HEK293 (cell line): ENCODE data around the gene SLC22A4.

Source experiments
- CTCF ChIA-PET: fragments of 350-600 bp; formaldehyde crosslinking; extraction: SDS; loops from one replicate; lab custom pipeline; 2021; ENCODE audit warnings: antibody characterized with exemption; lab: Yijun Ruan, JAX
- POLR2A ChIA-PET: fragments of 300-600 bp; formaldehyde crosslinking; extraction: SDS; loops from one replicate; lab custom pipeline; 2020; ENCODE audit warnings: antibody characterized with exemption, inconsistent platforms; lab: Yijun Ruan, JAX
- H3K27ac ChIP-seq: fragments of 200-500 bp; sonication (Bioruptor generic); 2 replicates; pipeline ENCODE4 v1.5.1; 2014; ENCODE audit warnings: low read depth, low read length, control low read depth, inconsistent platforms; ENCODE audit errors: extremely low read depth
- H3K36me3 ChIP-seq, 2 experiments: fragments of 200-500 bp in 1 of 2; sonication (Bioruptor generic) in 1 of 2; 1 replicate in 1 of 2; 2 replicates in 1 of 2; pipeline ENCODE4 v1.5.1; 2014 to 2017; ENCODE audit warnings: inconsistent platforms in 2 of 2, low read length in 2 of 2; ENCODE audit not compliant: control insufficient read depth in 2 of 2, insufficient read depth in 1 of 2
- H3K4me1 ChIP-seq: fragments of 200-500 bp; sonication (Bioruptor generic); 2 replicates; pipeline ENCODE4 v1.5.1; 2014; ENCODE audit warnings: mild to moderate bottlenecking, low read length, inconsistent platforms; ENCODE audit not compliant: control insufficient read depth, insufficient read depth
- H3K4me3 ChIP-seq: 2 replicates; pipeline ENCODE4 v1.5.1; 2011; ENCODE audit warnings: low read depth, mild to moderate bottlenecking, control low read depth, low read length, moderate library complexity
- H3K9me3 ChIP-seq: fragments of 200-500 bp; sonication (Bioruptor generic); 2 replicates; pipeline ENCODE4 v1.5.1; 2014; ENCODE audit warnings: low read depth, low read length, inconsistent platforms; ENCODE audit not compliant: control insufficient read depth, insufficient read depth
- FEZF1 ChIP-seq: fragments of 450-650 bp; formaldehyde crosslinking; IDR thresholded peaks from 2 replicates; pipeline ENCODE4 v1.5.1; 2016; ENCODE audit warnings: missing biosample characterization, missing genetic modification characterization
- GLI2 ChIP-seq: fragments of 450-650 bp; formaldehyde crosslinking; IDR thresholded peaks from 2 replicates; pipeline ENCODE4; 2017; ENCODE audit warnings: missing biosample characterization, missing genetic modification characterization, low read depth, borderline replicate concordance
- GLI4 ChIP-seq: fragments of 450-650 bp; formaldehyde crosslinking; IDR thresholded peaks from 2 replicates; pipeline ENCODE4 v1.5.1; 2016; ENCODE audit warnings: missing biosample characterization, missing genetic modification characterization
- MYNN ChIP-seq: fragments of 450-650 bp; formaldehyde crosslinking; IDR thresholded peaks from 2 replicates; pipeline ENCODE4 v1.5.1; 2016; ENCODE audit warnings: missing biosample characterization, missing genetic modification characterization, borderline replicate concordance
- PRDM2 ChIP-seq: fragments of 450-650 bp; formaldehyde crosslinking; IDR thresholded peaks from 2 replicates; pipeline ENCODE4 v1.5.1; 2016; ENCODE audit warnings: missing biosample characterization, missing genetic modification characterization, borderline replicate concordance
- REPIN1 ChIP-seq: fragments of 450-650 bp; formaldehyde crosslinking; IDR thresholded peaks from 2 replicates; pipeline ENCODE4 v1.5.1; 2017; ENCODE audit warnings: missing biosample characterization, missing genetic modification characterization, low read depth
- SALL2 ChIP-seq: fragments of 450-650 bp; formaldehyde crosslinking; IDR thresholded peaks from 2 replicates; pipeline ENCODE4 v1.5.0; 2017; ENCODE audit warnings: missing biosample characterization, mild to moderate bottlenecking, missing genetic modification characterization, borderline replicate concordance
- ZBTB44 ChIP-seq: fragments of 450-650 bp; IDR thresholded peaks from 2 replicates; pipeline ENCODE4 v1.5.1; 2018; ENCODE audit warnings: missing biosample characterization, mild to moderate bottlenecking, missing genetic modification characterization
- ZFP41 ChIP-seq: fragments of 450-650 bp; formaldehyde crosslinking; IDR thresholded peaks from 2 replicates; pipeline ENCODE4 v1.5.1; 2016; ENCODE audit warnings: missing biosample characterization, missing genetic modification characterization, borderline replicate concordance
- ZFP69B ChIP-seq: fragments of 450-650 bp; formaldehyde crosslinking; IDR thresholded peaks from 2 replicates; pipeline ENCODE4 v1.5.1; 2016; ENCODE audit warnings: missing biosample characterization, missing genetic modification characterization
- ZNF10 ChIP-seq: fragments of 450-650 bp; formaldehyde crosslinking; IDR thresholded peaks from 2 replicates; pipeline ENCODE4 v1.5.1; 2017; ENCODE audit warnings: missing biosample characterization, missing genetic modification characterization
- ZNF184 ChIP-seq: fragments of 450-650 bp; IDR thresholded peaks from 2 replicates; pipeline ENCODE4 v1.5.1; 2018; ENCODE audit warnings: missing biosample characterization, mild to moderate bottlenecking, missing genetic modification characterization
- ZNF214 ChIP-seq: fragments of 450-650 bp; formaldehyde crosslinking; IDR thresholded peaks from 2 replicates; pipeline ENCODE4 v1.5.1; 2017; ENCODE audit warnings: missing biosample characterization, mild to moderate bottlenecking, missing genetic modification characterization, borderline replicate concordance
- ZNF223 ChIP-seq: fragments of 450-650 bp; formaldehyde crosslinking; IDR thresholded peaks from 2 replicates; pipeline ENCODE4 v1.5.1; 2016; ENCODE audit warnings: missing biosample characterization, missing genetic modification characterization
- ZNF23 ChIP-seq: fragments of 450-650 bp; formaldehyde crosslinking; IDR thresholded peaks from 2 replicates; pipeline ENCODE4 v1.5.1; 2016; ENCODE audit warnings: missing biosample characterization, missing genetic modification characterization, borderline replicate concordance
- ZNF266 ChIP-seq: fragments of 450-650 bp; formaldehyde crosslinking; IDR thresholded peaks from 2 replicates; pipeline ENCODE4 v1.5.1; 2016; ENCODE audit warnings: missing biosample characterization, missing genetic modification characterization, low read depth
- ZNF324 ChIP-seq: fragments of 450-650 bp; formaldehyde crosslinking; IDR thresholded peaks from 2 replicates; pipeline ENCODE4 v1.5.1; 2016; ENCODE audit warnings: missing biosample characterization, missing genetic modification characterization
- ZNF623 ChIP-seq: fragments of 450-650 bp; formaldehyde crosslinking; IDR thresholded peaks from 2 replicates; pipeline ENCODE4 v1.5.1; 2016; ENCODE audit warnings: missing biosample characterization, missing genetic modification characterization
- ZNF629 ChIP-seq: fragments of 450-650 bp; formaldehyde crosslinking; IDR thresholded peaks from 2 replicates; pipeline ENCODE4 v1.5.1; 2017; ENCODE audit warnings: missing biosample characterization, missing genetic modification characterization
- ZNF768 ChIP-seq: fragments of 450-650 bp; formaldehyde crosslinking; IDR thresholded peaks from 2 replicates; pipeline ENCODE4 v1.5.1; 2018; ENCODE audit warnings: missing biosample characterization, mild to moderate bottlenecking, missing genetic modification characterization
- ZSCAN18 ChIP-seq: fragments of 450-650 bp; formaldehyde crosslinking; IDR thresholded peaks from 2 replicates; pipeline ENCODE4 v1.5.1; 2016; ENCODE audit warnings: missing biosample characterization, missing genetic modification characterization
- ZSCAN23 ChIP-seq: fragments of 450-650 bp; formaldehyde crosslinking; IDR thresholded peaks from 2 replicates; pipeline ENCODE4 v1.5.1; 2016; ENCODE audit warnings: missing biosample characterization, missing genetic modification characterization
- TF ChIP-seq, protein P1 (sequence below): fragments of 450-650 bp; formaldehyde crosslinking; IDR thresholded peaks from 2 replicates; pipeline ENCODE4 v1.5.1; 2016; ENCODE audit warnings: missing biosample characterization, missing genetic modification characterization

SLC22A4 gene

DNA sequence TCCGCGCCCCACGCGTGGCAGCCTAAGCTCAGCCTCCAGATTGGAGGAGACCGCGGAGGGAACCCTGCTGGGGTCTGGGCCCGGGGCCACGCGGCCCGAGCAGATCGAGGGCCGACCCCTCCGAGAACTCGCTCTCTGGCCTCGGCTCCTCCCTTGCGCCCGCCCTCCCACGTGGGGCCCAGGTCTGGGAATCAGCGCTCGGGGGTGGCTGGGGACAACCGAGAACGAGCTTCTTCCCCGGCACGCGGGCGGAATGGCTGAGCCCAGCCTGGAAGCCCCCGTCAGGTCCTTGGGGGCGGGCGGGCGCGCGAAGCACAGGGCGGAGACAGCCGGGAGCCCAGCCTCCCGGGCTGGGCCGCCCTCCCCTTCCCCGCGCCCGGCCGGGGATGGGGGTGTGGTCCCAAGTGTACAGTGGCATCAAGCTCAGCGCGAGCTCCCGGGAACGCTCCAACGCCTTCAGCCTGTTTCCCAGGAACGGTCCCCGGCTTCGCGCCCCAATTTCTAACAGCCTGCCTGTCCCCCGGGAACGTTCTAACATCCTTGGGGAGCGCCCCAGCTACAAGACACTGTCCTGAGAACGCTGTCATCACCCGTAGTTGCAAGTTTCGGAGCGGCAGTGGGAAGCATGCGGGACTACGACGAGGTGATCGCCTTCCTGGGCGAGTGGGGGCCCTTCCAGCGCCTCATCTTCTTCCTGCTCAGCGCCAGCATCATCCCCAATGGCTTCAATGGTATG is at the start of gene SLC22A4 (continued):
- no peak for TF ChIP-seq FEZF1 (tag by site-specific recombination)
- TF ChIP-seq MYNN: no peak
- no peak; the same call in 1 of the 2 replicates for TF ChIP-seq ZNF324 (tag by site-specific recombination)
- TF ChIP-seq ZNF629 (tag by site-specific recombination): no peak
- TF ChIP-seq ZNF266 (tag by site-specific recombination): no peak
- TF ChIP-seq SALL2 (tag by site-specific recombination): no peak
- TF ChIP-seq ZNF214: no peak
- TF ChIP-seq ZFP41: no peak
- no peak for TF ChIP-seq ZSCAN18 (tag by site-specific recombination)
- TF ChIP-seq ZNF768: no peak
- TF ChIP-seq REPIN1 (tag by site-specific recombination): no peak

GRCh38 chr5:132245593-132245992 is 48.6 kb upstream of the SLC22A4 start:
- Histone ChIP-seq H3K4me3 (no peak overlapping the region), H3K9me3 (no peaks in the 10 kb centered on the region), H3K27ac (no peak overlapping the region), H3K36me3 (no peaks in the 10 kb centered on the region), H3K4me1 (no peaks in the 10 kb centered on the region)
- ChIA-PET POLR2A (no interaction called here), CTCF (interaction anchor here (1.6 to 6.8 kb wide), 2 partner anchors 7 to 255 kb away, joined by 5 to 52 read pairs; no protein-coding TSS in a partner anchor)
- TF ChIP-seq, protein P1, sequence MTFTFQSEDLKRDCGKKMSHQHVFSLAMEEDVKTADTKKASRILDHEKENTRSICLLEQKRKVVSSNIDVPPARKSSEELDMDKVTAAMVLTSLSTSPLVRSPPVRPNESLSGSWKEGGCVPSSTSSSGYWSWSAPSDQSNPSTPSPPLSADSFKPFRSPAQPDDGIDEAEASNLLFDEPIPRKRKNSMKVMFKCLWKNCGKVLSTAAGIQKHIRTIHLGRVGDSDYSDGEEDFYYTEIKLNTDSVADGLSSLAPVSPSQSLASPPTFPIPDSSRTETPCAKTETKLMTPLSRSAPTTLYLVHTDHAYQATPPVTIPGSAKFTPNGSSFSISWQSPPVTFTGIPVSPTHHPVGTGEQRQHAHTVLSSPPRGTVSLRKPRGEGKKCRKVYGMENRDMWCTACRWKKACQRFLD: no peak
- no peak for TF ChIP-seq ZNF184 (tag by site-specific recombination)
- no peak for TF ChIP-seq GLI2 (tag by site-specific recombination)
- no peak for TF ChIP-seq PRDM2
- TF ChIP-seq ZFP69B (tag by site-specific recombination): no peak
- TF ChIP-seq ZNF623: no peak
- TF ChIP-seq ZNF10 (tag by site-specific recombination): no peak
- no peak for TF ChIP-seq ZNF214
- no peak for TF ChIP-seq ZNF23 (tag by site-specific recombination)
- no peak for TF ChIP-seq ZBTB44 (tag by site-specific recombination)
- no peak for TF ChIP-seq ZNF223 (tag by site-specific recombination)
- TF ChIP-seq GLI4 (tag by site-specific recombination): no peak
- TF ChIP-seq ZSCAN23 (tag by site-specific recombination): no peak
